Activated CD4-positive, alpha-beta T cell treated with anti-CD3 and anti-CD28 coated beads for 36 hours (primary cell): Measurements from ENCODE around the gene RASSF7. TPM values are rescaled to one million over a fixed set of nuclear protein-coding genes. Genes with fewer than 3 reads are reported as not detected.

Experiments
- ATAC-seq: fragments of 200-7000 bp; cut with Tn5 transposase; one replicate; pipeline ENCODE4 v1.10.0; 2021; ENCODE audit warnings: mild to moderate bottlenecking, moderate library complexity
- CTCF ChIA-PET: fragments of 350-600 bp; sonication (Branson Sonifier 250); formaldehyde crosslinking; loops from one replicate; lab custom pipeline; 2021; ENCODE audit warnings: antibody characterized with exemption; lab: Charles Lee
- POLR2A ChIA-PET: fragments of 350-600 bp; sonication (Branson Sonifier 250); formaldehyde crosslinking; loops from one replicate; lab custom pipeline; 2021; ENCODE audit warnings: antibody characterized with exemption, inconsistent platforms; lab: Charles Lee
- DNase-seq: peaks from one replicate; pipeline ENCODE4 v3.0.0-alpha.2; 2020
- H3K27ac Mint-ChIP-seq: one replicate; pipeline ENCODE4 v1.8.0; 2021; ENCODE audit warnings: mixed read lengths
- H3K27me3 Mint-ChIP-seq: one replicate; pipeline ENCODE4 v1.8.0; 2021; ENCODE audit warnings: mixed read lengths
- H3K36me3 Mint-ChIP-seq: one replicate; pipeline ENCODE4 v1.8.0; 2021; ENCODE audit warnings: low read depth, mixed read lengths
- H3K4me1 Mint-ChIP-seq: one replicate; pipeline ENCODE4 v1.8.0; 2021; ENCODE audit warnings: mixed read lengths
- H3K4me3 Mint-ChIP-seq: one replicate; pipeline ENCODE4 v1.8.0; 2021; ENCODE audit warnings: mild to moderate bottlenecking, moderate library complexity, mixed read lengths
- H3K9me3 Mint-ChIP-seq: one replicate; pipeline ENCODE4 v1.8.0; 2021; ENCODE audit warnings: low read depth, mixed read lengths
- intact Hi-C, 2 experiments: fragments of 100-400 bp; cut with DNase I in 1 of 2; cut with micrococcal nuclease in 1 of 2; formaldehyde crosslinking; loops; one replicate each; pipeline versions ENCODE4 v1.14.2 to v1.15.1; 2022 to 2024; cut with DNase I, micrococcal nuclease
- total RNA-seq, 2 experiments: library from RNA; stranded (reverse); gene quantifications; one replicate each; pipeline ENCODE4 v1.2.3, GENCODE V29; 2021

RASSF7 gene
- total RNA-seq, 2 experiments from 2014 or later, result 16.8 TPM

- ChIA-PET CTCF (interaction anchor here (0.8 kb wide), 1 partner anchor 348 kb away, joined by 3 read pairs; the partner anchor contains the start of gene AP2A2), POLR2A (interaction anchor here (1.5 kb wide), 1 partner anchor 10 kb away, joined by 9 read pairs; no protein-coding TSS in a partner anchor)
- peak; percentile 5 for DNase-seq
- Mint-ChIP-seq H3K4me3 (peak overlapping the region; percentile 86), H3K9me3 (no peaks in the 10 kb centered on the region), H3K4me1 (peaks cover 50% of the 10 kb centered on the region), H3K27me3 (peaks cover 10% of the 10 kb centered on the region), H3K36me3 (peaks cover 18% of the 10 kb centered on the region), H3K27ac (peak overlapping the region; percentile 83)
- intact Hi-C loops, result loop anchor here (2.0 to 10.0 kb wide), 3 partner anchors 17 to 310 kb away; partner anchors contain the start of genes CEND1 (in 1 of the 2), LMNTD2 (in 1 of the 2), RASSF7 (in 1 of the 2) and SLC25A22 (in 1 of the 2)
- ATAC-seq, result no peak
Observed at GRCh38 chr11:577611-577894, 16.8 kb downstream of the RASSF7 start.

GRCh38 chr11:578276-579035 lies 17.7 kb downstream of the RASSF7 start:
- Mint-ChIP-seq H3K27me3 (peaks cover 10% of the 10 kb centered on the region), H3K4me3 (peak overlapping the region; percentile 86), H3K36me3 (peaks cover 21% of the 10 kb centered on the region), H3K9me3 (no peaks in the 10 kb centered on the region), H3K27ac (peak overlapping the region; percentile 83), H3K4me1 (peaks cover 50% of the 10 kb centered on the region)
- ATAC-seq (no peak), DNase-seq (no peak)
- ChIA-PET POLR2A (interaction anchor here (0.6 to 1.5 kb wide), 3 partner anchors 9 to 178 kb away, joined by 3 to 9 read pairs (median 8); no protein-coding TSS in a partner anchor), CTCF (interaction anchor here (0.5 to 0.8 kb wide), 4 partner anchors 26 to 347 kb away, joined by 3 to 4 read pairs (median 3); partner anchors contain the start of gene AP2A2)
- intact Hi-C loops, result loop anchor here (5.0 to 10.0 kb wide), 2 partner anchors 216 to 311 kb away; partner anchors contain the start of genes CEND1 (in 1 of the 2) and SLC25A22 (in 1 of the 2)

DNA sequence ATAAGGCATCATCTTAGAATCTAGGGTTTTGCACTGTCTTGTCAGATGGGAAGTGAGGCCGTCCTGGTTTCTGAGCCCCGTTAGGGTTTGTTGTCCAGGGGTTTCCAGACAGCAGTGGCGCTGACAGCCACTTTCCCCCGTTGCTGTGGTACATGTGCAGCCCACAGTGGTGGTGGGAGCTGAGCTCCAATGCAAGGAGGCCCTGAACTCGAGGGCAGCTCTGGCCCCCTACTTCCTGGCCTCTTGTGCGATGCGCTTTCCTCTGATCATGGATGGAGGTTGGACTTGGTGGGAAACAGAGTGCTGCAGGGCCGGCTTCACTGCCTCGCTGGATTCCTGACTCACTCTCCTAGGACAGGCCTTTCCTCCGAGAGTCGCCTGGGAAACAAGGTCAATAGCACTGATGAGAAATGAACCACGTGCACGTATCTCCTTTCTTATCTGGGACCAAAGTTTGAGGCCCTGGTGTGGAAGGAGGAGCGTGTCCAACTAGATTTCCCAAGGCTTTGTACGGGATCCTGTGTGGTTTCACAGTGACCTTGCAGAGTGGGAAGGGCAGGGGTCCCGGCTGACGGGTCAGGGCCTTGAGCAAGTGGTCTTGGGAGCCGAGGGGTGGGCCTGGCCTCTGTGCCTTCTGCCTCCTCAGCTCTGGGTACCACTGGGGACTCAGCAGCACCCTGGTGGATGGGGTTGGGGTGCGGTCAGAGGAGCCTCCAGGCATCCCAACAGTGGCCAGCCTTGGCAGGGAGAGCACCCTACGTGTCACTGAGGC lies 19.2 kb downstream of the RASSF7 start:
- no peak for ATAC-seq
- ChIA-PET POLR2A (no interaction called here), CTCF (no interaction called here)
- Mint-ChIP-seq H3K27ac (no peak overlapping the region), H3K9me3 (no peaks in the 10 kb centered on the region), H3K36me3 (peaks cover 23% of the 10 kb centered on the region), H3K4me3 (no peak overlapping the region), H3K4me1 (peaks cover 39% of the 10 kb centered on the region), H3K27me3 (peaks cover 2% of the 10 kb centered on the region)
- DNase-seq, result no peak
- intact Hi-C loops, result loop anchor here (5.0 to 10.0 kb wide), 2 partner anchors 215 to 313 kb away; partner anchors contain the start of genes CEND1 (in 1 of the 2) and SLC25A22 (in 1 of the 2)

DNA sequence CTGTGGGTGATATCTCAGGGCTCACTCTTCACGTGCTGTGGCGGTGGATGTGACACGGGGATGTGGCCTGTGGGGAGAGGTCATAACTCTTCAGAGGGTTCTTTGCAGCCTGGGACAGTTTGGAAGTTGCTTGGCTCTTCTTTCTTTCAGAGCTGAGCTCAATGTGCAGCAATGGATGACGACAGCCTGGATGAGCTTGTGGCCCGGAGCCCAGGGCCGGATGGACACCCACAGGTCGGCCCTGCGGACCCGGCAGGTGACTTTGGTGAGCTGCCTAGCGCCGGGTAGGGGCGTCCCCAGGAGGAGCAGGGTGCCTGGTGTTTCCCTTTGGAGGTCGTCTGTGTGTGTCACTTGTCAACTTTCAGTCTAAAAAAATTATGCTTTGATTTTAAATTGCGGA lies 20.6 kb downstream of the RASSF7 start:
- DNase-seq, result no peak
- POLR2A ChIA-PET, result no interaction called here
- intact Hi-C loops, result no loop called here
- Mint-ChIP-seq H3K27me3 (no peaks in the 10 kb centered on the region), H3K4me3 (no peak overlapping the region), H3K4me1 (peaks cover 39% of the 10 kb centered on the region), H3K9me3 (no peaks in the 10 kb centered on the region), H3K27ac (peak overlapping the region; percentile 37), H3K36me3 (peaks cover 26% of the 10 kb centered on the region)
- no peak for ATAC-seq
- CTCF ChIA-PET, result interaction anchor here (0.6 kb wide), 1 partner anchor 178 kb away, joined by 3 read pairs; no protein-coding TSS in a partner anchor

GRCh38 chr11:581752-582151 lies 21.0 kb downstream of the RASSF7 start:
- POLR2A ChIA-PET, result no interaction called here
- CTCF ChIA-PET, result no interaction called here
- intact Hi-C loops, result no loop called here
- Mint-ChIP-seq H3K4me3 (no peak overlapping the region), H3K4me1 (peaks cover 42% of the 10 kb centered on the region), H3K9me3 (no peaks in the 10 kb centered on the region), H3K36me3 (peaks cover 29% of the 10 kb centered on the region), H3K27me3 (no peaks in the 10 kb centered on the region), H3K27ac (no peak overlapping the region)
- DNase-seq (no peak), ATAC-seq (no peak)

GRCh38 chr11:584287-584686 lies 23.5 kb downstream of the RASSF7 start:
- DNase-seq (no peak), ATAC-seq (no peak)
- Mint-ChIP-seq H3K27ac (peak overlapping the region; percentile 10), H3K4me1 (peaks cover 37% of the 10 kb centered on the region), H3K4me3 (no peak overlapping the region), H3K36me3 (peaks cover 43% of the 10 kb centered on the region), H3K27me3 (no peaks in the 10 kb centered on the region), H3K9me3 (no peaks in the 10 kb centered on the region)
- ChIA-PET CTCF (interaction anchor here (1.3 kb wide), 1 partner anchor 30 kb away, joined by 3 read pairs; no protein-coding TSS in a partner anchor), POLR2A (interaction anchor here (0.7 kb wide), 1 partner anchor 17 kb away, joined by 3 read pairs; no protein-coding TSS in a partner anchor)
- intact Hi-C loops, result no loop called here

DNA sequence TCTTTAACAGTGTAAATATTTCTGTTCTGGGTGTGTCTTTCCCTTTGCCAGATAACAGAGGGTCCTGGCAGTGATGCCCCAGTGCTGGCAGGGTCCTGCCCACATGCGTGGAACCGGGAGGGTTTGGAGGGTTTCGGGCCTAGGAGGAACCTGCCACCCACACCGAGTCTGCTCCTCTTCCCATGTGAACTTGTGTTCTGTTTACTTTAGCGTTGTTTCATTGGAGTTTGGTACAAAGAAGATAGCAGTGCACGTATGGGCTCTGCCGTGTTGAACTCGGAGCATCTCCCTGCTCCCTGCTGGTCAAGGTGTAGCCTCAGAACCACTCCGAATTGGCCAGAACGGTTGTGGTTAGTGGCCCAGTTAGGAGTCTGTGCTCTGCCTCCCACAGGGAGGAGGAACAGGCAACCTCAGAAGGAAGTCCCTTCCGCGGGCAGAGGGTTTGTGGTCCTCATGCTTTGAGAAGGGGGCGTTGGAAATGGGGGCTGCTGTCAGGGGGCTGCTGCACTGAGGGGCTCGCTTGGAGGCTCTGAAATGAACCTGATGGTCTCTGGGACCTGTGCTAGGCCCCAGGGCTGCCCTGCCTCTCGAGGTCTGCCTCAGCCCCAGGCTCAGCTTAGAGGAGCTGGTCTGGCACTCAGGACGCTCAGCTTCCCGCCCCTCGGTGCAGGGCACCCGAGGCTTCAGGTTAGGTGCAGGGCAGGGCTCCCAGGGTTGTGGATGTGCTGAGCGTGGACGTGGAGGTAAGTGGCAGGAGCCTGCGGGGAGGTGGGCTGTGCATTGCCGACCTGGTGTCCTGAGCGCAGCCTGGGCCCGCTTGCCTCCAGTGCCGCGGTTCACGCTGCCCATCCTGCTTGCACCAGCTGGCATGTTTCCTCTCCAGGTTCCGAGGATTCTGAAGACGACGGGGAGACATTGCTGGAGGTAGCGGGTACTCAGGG lies 25.9 kb downstream of the RASSF7 start:
- H3K36me3 Mint-ChIP-seq, result peaks cover 50% of the 10 kb centered on the region
- ATAC-seq, result no peak
- H3K27ac Mint-ChIP-seq, result peak overlapping the region; percentile 98
- POLR2A ChIA-PET, result interaction anchor here (0.6 to 1.8 kb wide), 3 partner anchors 9 to 45 kb away, joined by 3 to 10 read pairs (median 9); partner anchors contain the start of gene PHRF1
- no peak for DNase-seq
- H3K9me3 Mint-ChIP-seq, result no peaks in the 10 kb centered on the region
- H3K4me1 Mint-ChIP-seq, result peaks cover 21% of the 10 kb centered on the region
- intact Hi-C loops, result no loop called here
- no peaks in the 10 kb centered on the region for H3K27me3 Mint-ChIP-seq
- no peak overlapping the region for H3K4me3 Mint-ChIP-seq
- CTCF ChIA-PET, result interaction anchor here (0.5 to 0.6 kb wide), 2 partner anchors 11 to 66 kb away, joined by 3 read pairs; no protein-coding TSS in a partner anchor

DNA sequence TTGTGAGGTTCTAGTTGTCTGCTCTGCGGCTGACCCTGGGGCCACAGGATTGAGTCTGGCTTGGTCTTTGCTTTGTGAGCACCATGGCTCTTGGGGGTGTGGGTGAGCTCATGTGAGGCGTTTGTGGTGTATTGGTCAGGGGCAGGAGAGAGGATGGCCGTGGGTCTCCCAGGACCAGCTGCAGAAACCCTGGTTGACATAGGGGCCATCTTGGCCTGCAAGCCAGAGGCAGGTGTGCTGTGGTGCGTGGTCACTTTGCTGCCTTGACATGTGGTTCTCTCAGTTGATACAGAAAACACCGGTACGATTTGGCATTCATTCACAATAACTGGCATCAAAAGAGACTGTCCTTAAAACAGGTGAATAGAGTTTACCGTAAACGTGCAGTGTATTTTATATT lies 26.8 kb downstream of the RASSF7 start:
- Mint-ChIP-seq H3K4me3 (peak overlapping the region; percentile 64), H3K36me3 (peaks cover 51% of the 10 kb centered on the region), H3K27ac (peak overlapping the region; percentile 98), H3K4me1 (peaks cover 21% of the 10 kb centered on the region), H3K27me3 (no peaks in the 10 kb centered on the region), H3K9me3 (no peaks in the 10 kb centered on the region)
- ChIA-PET CTCF (interaction anchor here (0.5 to 0.9 kb wide), 3 partner anchors 12 to 66 kb away, joined by 3 to 4 read pairs (median 4); no protein-coding TSS in a partner anchor), POLR2A (interaction anchor here (0.6 to 1.8 kb wide), 7 partner anchors 10 to 244 kb away, joined by 3 to 10 read pairs (median 3); partner anchors contain the start of gene PHRF1)
- DNase-seq (peak; percentile 37), ATAC-seq (peak; percentile 10)
- intact Hi-C loops, result no loop called here

GRCh38 chr11:587978-588380 lies 27.2 kb downstream of the RASSF7 start:
- ChIA-PET POLR2A (interaction anchor here (0.6 to 1.8 kb wide), 8 partner anchors 10 to 243 kb away, joined by 3 to 10 read pairs (median 3); partner anchors contain the start of gene PHRF1), CTCF (interaction anchor here (0.6 to 0.9 kb wide), 3 partner anchors 12 to 138 kb away, joined by 3 to 4 read pairs (median 4); no protein-coding TSS in a partner anchor)
- H3K4me1 Mint-ChIP-seq, result peaks cover 21% of the 10 kb centered on the region
- H3K36me3 Mint-ChIP-seq, result peaks cover 52% of the 10 kb centered on the region
- peak; percentile 87 for DNase-seq
- H3K9me3 Mint-ChIP-seq, result no peaks in the 10 kb centered on the region
- H3K27me3 Mint-ChIP-seq, result no peaks in the 10 kb centered on the region
- peak; percentile 99 for ATAC-seq
- peak overlapping the region; percentile 64 for H3K4me3 Mint-ChIP-seq
- H3K27ac Mint-ChIP-seq, result peak overlapping the region; percentile 98
- intact Hi-C loops, result loop anchor here in 1 of 2 experiments (1.0 kb wide), 2 partner anchors 12 to 20 kb away; partner anchors contain the start of gene PHRF1

- no peak for ATAC-seq
- H3K4me3 Mint-ChIP-seq, result no peak overlapping the region
- intact Hi-C loops, result no loop called here
- CTCF ChIA-PET, result no interaction called here
- DNase-seq, result no peak
- H3K27me3 Mint-ChIP-seq, result no peaks in the 10 kb centered on the region
- H3K27ac Mint-ChIP-seq, result no peak overlapping the region
- H3K9me3 Mint-ChIP-seq, result no peaks in the 10 kb centered on the region
- peaks cover 62% of the 10 kb centered on the region for H3K36me3 Mint-ChIP-seq
- peaks cover 21% of the 10 kb centered on the region for H3K4me1 Mint-ChIP-seq
- POLR2A ChIA-PET, result no interaction called here
Observed at GRCh38 chr11:589798-590197, 29.0 kb downstream of the RASSF7 start.
